K562 (cell line): ENCODE results near the gene OR52B6. TPM values are rescaled to one million over a fixed set of nuclear protein-coding genes. Genes with fewer than 3 reads are reported as not detected.

Experiments used
- ATAC-seq: fragments of 200-7000 bp; cut with Tn5 transposase; 3 replicates; pipeline ENCODE4 v1.9.1; 2020; ENCODE audit warnings: moderate library complexity
- BruUV-seq: library from RNA; stranded (reverse); fragments of 400-500 nt; replicated peaks from 2 replicates; lab custom pipeline; 2021; lab: Mats Ljungman, UMichigan
- CTCF ChIA-PET: fragments of 300-600 bp; formaldehyde crosslinking; extraction: SDS; loops from one replicate; lab custom pipeline; 2021; ENCODE audit warnings: low intra/inter-chr PET ratio; lab: Yijun Ruan, JAX
- POLR2A ChIA-PET: fragments of 300-600, 350-650 bp; sonication (Branson Sonifier 250); formaldehyde crosslinking; extraction: SDS; loops from one replicate; lab custom pipeline; 2021; ENCODE audit warnings: antibody characterized with exemption, inconsistent platforms; lab: Yijun Ruan, JAX
- DNase-seq, 4 experiments: peaks; one replicate each; pipeline versions ENCODE4 v3.0.0 to v3.0.0-alpha.2; 2011 to 2018; ENCODE audit warnings: low spot score in 3 of 4, mixed read lengths in 3 of 4; ENCODE audit errors: extremely low read depth in 1 of 4
- FAIRE-seq: peaks from 2 replicates; lab custom pipeline; 2011; peaks lifted over from hg19 to GRCh38; lab: Jason Lieb, UNC
- H2AFZ ChIP-seq: 2 replicates; pipeline ENCODE4 v1.6.0; 2011; ENCODE audit warnings: low read depth, low read length, control low read depth, inconsistent platforms
- H3K27ac ChIP-seq: fragments of 200-600 bp; 3 replicates; pipeline ENCODE4 v1.8.0; 2011; ENCODE audit warnings: low read depth, mild to moderate bottlenecking, control low read depth, inconsistent platforms, low read length, moderate library complexity, mixed read lengths; ENCODE audit errors: extremely low read depth
- H3K27me3 ChIP-seq, 2 experiments: fragments of 300-600 bp in 1 of 2; 2 replicates in 1 of 2; 3 replicates in 1 of 2; pipeline versions ENCODE4 v1.6.0 to v1.8.0; 2011; ENCODE audit warnings: inconsistent platforms in 2 of 2, low read length in 2 of 2, mild to moderate bottlenecking in 1 of 2, mixed read lengths in 1 of 2, moderate library complexity in 1 of 2; ENCODE audit not compliant: control insufficient read depth in 2 of 2, insufficient read depth in 2 of 2
- H3K36me3 ChIP-seq: fragments of 300-600 bp; 3 replicates; pipeline ENCODE4 v1.8.0; 2011; ENCODE audit warnings: mild to moderate bottlenecking, low read length, inconsistent platforms; ENCODE audit not compliant: control insufficient read depth, insufficient read depth
- H3K4me1 ChIP-seq, 2 experiments: fragments of 200-600 bp in 1 of 2; replicated peaks in 1 of 2; 2 replicates in 1 of 2; 3 replicates in 1 of 2; pipeline versions ENCODE4 v1.5.1 to v1.8.0; 2011; ENCODE audit warnings: inconsistent platforms in 2 of 2, low read length in 2 of 2, mild to moderate bottlenecking in 1 of 2, mixed read lengths in 1 of 2, moderate library complexity in 1 of 2; ENCODE audit not compliant: control insufficient read depth in 2 of 2, insufficient read depth in 2 of 2
- H3K4me2 ChIP-seq: 2 replicates; pipeline ENCODE4 v1.6.1; 2011; ENCODE audit warnings: low read length, control low read depth, inconsistent platforms, mixed read lengths; ENCODE audit not compliant: insufficient read depth
- H3K4me3 ChIP-seq: fragments of 200-600 bp; sonication (generic), shearing (Covaris generic); 2 replicates; pipeline ENCODE4 v1.5.1; 2016; ENCODE audit warnings: control low read depth, inconsistent platforms
- H3K79me2 ChIP-seq: fragments of 200-600 bp; 3 replicates; pipeline ENCODE4 v1.8.0; 2011; ENCODE audit warnings: low read length, inconsistent platforms; ENCODE audit not compliant: control insufficient read depth, insufficient read depth
- H3K9ac ChIP-seq, 2 experiments: 2 replicates each; pipeline versions ENCODE4 v1.6.0 to v1.6.1; 2011; ENCODE audit warnings: low read depth in 2 of 2, low read length in 2 of 2, control low read depth in 1 of 2, inconsistent platforms in 1 of 2, mild to moderate bottlenecking in 1 of 2, mixed read lengths in 1 of 2; ENCODE audit not compliant: insufficient read depth in 1 of 2
- H3K9me1 ChIP-seq: one replicate; pipeline ENCODE4 v1.6.0; 2011; ENCODE audit warnings: inconsistent platforms, mild to moderate bottlenecking, low read length, moderate library complexity; ENCODE audit not compliant: control insufficient read depth, insufficient read depth
- H3K9me3 ChIP-seq: replicated peaks from 2 replicates; pipeline ENCODE4 v1.5.1; 2011; ENCODE audit warnings: low read depth, low read length, inconsistent platforms; ENCODE audit not compliant: control insufficient read depth, insufficient read depth
- H4K20me1 ChIP-seq: replicated peaks from 2 replicates; pipeline ENCODE4 v1.6.1; 2011; ENCODE audit warnings: low read length, inconsistent platforms, mixed read lengths; ENCODE audit not compliant: control insufficient read depth, insufficient read depth
- ADNP ChIP-seq: fragments of 200-800 bp; sonication (Bioruptor generic); IDR thresholded peaks from 2 replicates; pipeline ENCODE4 v1.6.1; 2016; ENCODE audit warnings: missing genetic modification characterization, missing compliant biosample characterization
- CHCHD3 ChIP-seq: fragments of 250-450 bp; sonication (Bioruptor Pico); IDR thresholded peaks from 2 replicates; pipeline ENCODE4 v2.1.2; 2022; ENCODE audit warnings: mild to moderate bottlenecking
- ESRRB ChIP-seq: fragments of 250-450 bp; sonication (Bioruptor Pico); IDR thresholded peaks from 2 replicates; pipeline ENCODE4 v1.5.0; 2020; ENCODE audit warnings: mild to moderate bottlenecking, moderate library complexity, borderline replicate concordance
- KDM2B ChIP-seq: fragments of 250-450 bp; sonication (Bioruptor Pico); IDR thresholded peaks from 2 replicates; pipeline ENCODE4 v1.8.0; 2021; ENCODE audit warnings: mild to moderate bottlenecking, moderate library complexity
- MEF2D ChIP-seq: conservative IDR thresholded peaks from 2 replicates; pipeline ENCODE4 v1.6.1; 2016; ENCODE audit warnings: low read depth, missing genetic modification characterization, missing compliant biosample characterization
- SETDB1 ChIP-seq: IDR thresholded peaks from one replicate; pipeline ENCODE4 v1.6.1; 2012; ENCODE audit warnings: low read length, control low read depth, inconsistent platforms
- STAG1 ChIP-seq: sonication (generic); formaldehyde crosslinking; IDR thresholded peaks from 2 replicates; pipeline ENCODE4 v1.5.0; 2020; ENCODE audit warnings: missing genetic modification reagents, borderline replicate concordance
- ZBTB8A ChIP-seq: fragments of 450-650 bp; IDR thresholded peaks from 2 replicates; pipeline ENCODE4 v1.6.1; 2018; ENCODE audit warnings: mild to moderate bottlenecking, moderate library complexity; ENCODE audit not compliant: partially characterized antibody
- WGBS: fragments of 100-300 bp; shearing (Covaris generic); methylation state at CpG from one replicate; pipeline ENCODE4 v1.1.6; 2016; ENCODE audit warnings: low coverage, mixed read lengths; ENCODE audit not compliant: insufficient coverage; ENCODE audit errors: missing lambda C conversion rate; 5-methylcytosine and 5-hydroxymethylcytosine counted together
- in situ Hi-C: fragments of 300-500 bp; cut with MboI; formaldehyde crosslinking; loops from 4 replicates; pipeline ENCODE4 v1.15.0; 2018; ENCODE audit warnings: inconsistent platforms, mixed read lengths
- intact Hi-C: fragments of 100-400 bp; cut with micrococcal nuclease; formaldehyde crosslinking; loops from 2 replicates; pipeline ENCODE4 v1.14.2; 2022
- polyA plus RNA-seq, 8 experiments: library from polyadenylated mRNA; depleted of rRNA in 4 of 8; stranded (reverse) in 5 of 8; unstranded in 3 of 8; fragments of >200 nt; fragmentation: Nextera tagmentation in 2 of 8; fragmentation: Illumina TruSeq in 1 of 8; extraction: Ambion mirVana in 2 of 8; extraction: Trizol in 1 of 8; gene quantifications; 2 replicates each; pipeline versions ENCODE4 v1.2.1 to v1.2.3, GENCODE V29; 2011 to 2014; ENCODE audit warnings: inconsistent platforms in 1 of 8, missing spikeins in 1 of 8
- total RNA-seq, 7 experiments: library from RNA; depleted of rRNA in 6 of 7; stranded (reverse); fragments of >200 nt in 6 of 7; fragmentation: Illumina TruSeq in 2 of 7; extraction: Trizol in 2 of 7; gene quantifications; 2 replicates each; pipeline versions ENCODE4 v1.2.1 to v1.2.3, GENCODE V29; 2011 to 2021; ENCODE audit warnings: low replicate concordance in 1 of 7
- TF ChIP-seq, protein P1 (sequence below): fragments of 250-450 bp; sonication (Bioruptor Pico); IDR thresholded peaks from 2 replicates; pipeline ENCODE4 v1.4.0; 2020; ENCODE audit warnings: borderline replicate concordance
- TF ChIP-seq, protein P2 (sequence below): fragments of 450-650 bp; conservative IDR thresholded peaks from 2 replicates; pipeline ENCODE4 v1.6.1; 2016; ENCODE audit warnings: missing genetic modification characterization, low read depth, mild to moderate bottlenecking, missing compliant biosample characterization, moderate library complexity
- TF ChIP-seq, protein P3 (sequence below): sonication (generic); formaldehyde crosslinking; IDR thresholded peaks from 2 replicates; pipeline ENCODE4 v1.8.0; 2022; ENCODE audit warnings: mild to moderate bottlenecking, low read depth, missing genetic modification reagents

OR52B6 gene
- total and polyA plus RNA-seq, 9 of the 15 experiments (the other 6 are each of a cell fraction or from before 2014, with no cell fraction given), result not detected

GRCh38 chr11:5574654-5575053 is 6.0 kb upstream of the OR52B6 start:
- FAIRE-seq (no peak), ATAC-seq (no peak), DNase-seq (no peak)
- ChIA-PET CTCF (no interaction called here), POLR2A (interaction anchor here (1.4 kb wide), 1 partner anchor 15 kb away, joined by 5 read pairs; no protein-coding TSS in a partner anchor)
- Histone ChIP-seq H3K9me1 (no peaks in the 10 kb centered on the region), H3K9ac (no peak overlapping the region), H3K27ac (no peak overlapping the region), H3K36me3 (no peaks in the 10 kb centered on the region), H3K27me3 (no peaks in the 10 kb centered on the region), H3K4me1 (no peaks in the 10 kb centered on the region), H3K9me3 (no peaks in the 10 kb centered on the region), H2AFZ (no peak overlapping the region), H3K4me2 (no peak overlapping the region), H4K20me1 (no peaks in the 10 kb centered on the region), H3K4me3 (no peak overlapping the region)
- no TSS peak for BruUV-seq
- 51% methylated on average over 2 of the region's 2 CpGs for WGBS
- in situ Hi-C loops (no loop called here), intact Hi-C loops (loop anchor here (10.0 kb wide), 1 partner anchor 60 kb away; the partner anchor contains the start of gene UBQLNL)
- TF ChIP-seq, protein P1, sequence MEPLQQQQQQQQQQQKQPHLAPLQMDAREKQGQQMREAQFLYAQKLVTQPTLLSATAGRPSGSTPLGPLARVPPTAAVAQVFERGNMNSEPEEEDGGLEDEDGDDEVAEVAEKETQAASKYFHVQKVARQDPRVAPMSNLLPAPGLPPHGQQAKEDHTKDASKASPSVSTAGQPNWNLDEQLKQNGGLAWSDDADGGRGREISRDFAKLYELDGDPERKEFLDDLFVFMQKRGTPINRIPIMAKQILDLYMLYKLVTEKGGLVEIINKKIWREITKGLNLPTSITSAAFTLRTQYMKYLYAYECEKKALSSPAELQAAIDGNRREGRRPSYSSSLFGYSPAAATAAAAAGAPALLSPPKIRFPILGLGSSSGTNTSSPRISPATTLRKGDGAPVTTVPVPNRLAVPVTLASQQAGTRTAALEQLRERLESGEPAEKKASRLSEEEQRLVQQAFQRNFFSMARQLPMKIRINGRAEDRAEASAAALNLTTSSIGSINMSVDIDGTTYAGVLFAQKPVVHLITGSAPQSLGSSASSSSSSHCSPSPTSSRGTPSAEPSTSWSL, result no peak
- no peak for TF ChIP-seq MEF2D (tag)
- TF ChIP-seq KDM2B (CRISPR knock-in tag), result no peak
- no peak for TF ChIP-seq ESRRB (CRISPR knock-in tag)
- TF ChIP-seq, protein P2, sequence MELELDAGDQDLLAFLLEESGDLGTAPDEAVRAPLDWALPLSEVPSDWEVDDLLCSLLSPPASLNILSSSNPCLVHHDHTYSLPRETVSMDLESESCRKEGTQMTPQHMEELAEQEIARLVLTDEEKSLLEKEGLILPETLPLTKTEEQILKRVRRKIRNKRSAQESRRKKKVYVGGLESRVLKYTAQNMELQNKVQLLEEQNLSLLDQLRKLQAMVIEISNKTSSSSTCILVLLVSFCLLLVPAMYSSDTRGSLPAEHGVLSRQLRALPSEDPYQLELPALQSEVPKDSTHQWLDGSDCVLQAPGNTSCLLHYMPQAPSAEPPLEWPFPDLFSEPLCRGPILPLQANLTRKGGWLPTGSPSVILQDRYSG (tag), result no peak
- TF ChIP-seq CHCHD3, result no peak
- no peak for TF ChIP-seq SETDB1
- TF ChIP-seq ADNP (tag), result no peak
- TF ChIP-seq ZBTB8A, result no peak
- TF ChIP-seq STAG1 (CRISPR knock-in tag), result no peak
- TF ChIP-seq, protein P3, sequence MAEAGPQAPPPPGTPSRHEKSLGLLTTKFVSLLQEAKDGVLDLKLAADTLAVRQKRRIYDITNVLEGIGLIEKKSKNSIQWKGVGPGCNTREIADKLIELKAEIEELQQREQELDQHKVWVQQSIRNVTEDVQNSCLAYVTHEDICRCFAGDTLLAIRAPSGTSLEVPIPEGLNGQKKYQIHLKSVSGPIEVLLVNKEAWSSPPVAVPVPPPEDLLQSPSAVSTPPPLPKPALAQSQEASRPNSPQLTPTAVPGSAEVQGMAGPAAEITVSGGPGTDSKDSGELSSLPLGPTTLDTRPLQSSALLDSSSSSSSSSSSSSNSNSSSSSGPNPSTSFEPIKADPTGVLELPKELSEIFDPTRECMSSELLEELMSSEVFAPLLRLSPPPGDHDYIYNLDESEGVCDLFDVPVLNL (CRISPR knock-in tag), result no peak
- TF ChIP-seq, all 486 proteins: peak for 0
- H3K79me2 ChIP-seq, result no peaks in the 10 kb centered on the region
